Activated CD4-positive, CD25-positive, alpha-beta regulatory T cell treated with anti-CD3 and anti-CD28 coated beads, Interleukin-2, amount 50 U/mL, for 72 hours (primary cell): ENCODE results near the gene PPM1D.
A peak's percentile ranks its signal among the peaks of the same experiment; 100 is the strongest.
"Not testable (repeated sequence)": the region's sequence is repeated elsewhere in the genome, so short reads cannot be mapped to it uniquely, and the experiment has no call there.

Experiments used
- DNase-seq: peaks from one replicate; pipeline ENCODE4 v3.0.0; 2021

The PPM1D gene

DNA sequence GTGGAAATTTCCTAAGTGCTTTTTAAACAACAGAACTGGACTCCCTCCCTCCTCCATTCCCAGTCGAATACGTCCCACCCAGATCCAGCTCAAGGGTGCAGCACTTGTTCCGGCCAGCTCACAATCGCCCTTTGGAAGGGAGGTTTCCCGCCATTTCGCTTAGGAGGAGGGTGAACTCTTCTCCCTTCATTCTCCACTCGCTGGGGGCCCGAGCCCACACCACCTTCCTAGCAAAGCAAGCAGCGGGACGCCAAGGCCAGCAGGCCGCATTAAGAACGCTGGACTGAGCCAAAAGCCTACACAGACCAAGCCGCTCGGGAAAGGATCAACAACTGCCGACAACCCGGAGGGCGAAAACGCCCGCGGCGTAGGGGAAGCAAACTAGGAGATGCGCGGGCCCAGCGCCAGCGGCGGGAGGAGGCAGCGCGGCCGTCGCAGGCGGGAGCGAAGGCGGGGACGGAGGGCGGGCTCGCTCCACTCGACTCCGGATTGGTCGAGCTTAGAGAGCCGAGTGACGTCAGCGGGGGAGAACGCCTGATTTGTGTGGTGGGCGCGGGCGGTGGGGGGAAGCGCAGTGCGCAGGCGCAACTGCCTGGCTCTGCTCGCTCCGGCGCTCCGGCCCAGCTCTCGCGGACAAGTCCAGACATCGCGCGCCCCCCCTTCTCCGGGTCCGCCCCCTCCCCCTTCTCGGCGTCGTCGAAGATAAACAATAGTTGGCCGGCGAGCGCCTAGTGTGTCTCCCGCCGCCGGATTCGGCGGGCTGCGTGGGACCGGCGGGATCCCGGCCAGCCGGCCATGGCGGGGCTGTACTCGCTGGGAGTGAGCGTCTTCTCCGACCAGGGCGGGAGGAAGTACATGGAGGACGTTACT lies at the start of gene PPM1D:
PPM1D (plus strand) TSS at position 574 of the 870 bp plus-strand sequence; CDS start at position 796, 222 bp downstream.
- peak; percentile 98 for DNase-seq

- not testable (repeated sequence) for DNase-seq
Measured at GRCh38 chr17:60552255-60552654, 47.7 kb upstream of the PPM1D start.

- no peak for DNase-seq
Measured at GRCh38 chr17:60554377-60554788, 45.6 kb upstream of the PPM1D start.

DNA sequence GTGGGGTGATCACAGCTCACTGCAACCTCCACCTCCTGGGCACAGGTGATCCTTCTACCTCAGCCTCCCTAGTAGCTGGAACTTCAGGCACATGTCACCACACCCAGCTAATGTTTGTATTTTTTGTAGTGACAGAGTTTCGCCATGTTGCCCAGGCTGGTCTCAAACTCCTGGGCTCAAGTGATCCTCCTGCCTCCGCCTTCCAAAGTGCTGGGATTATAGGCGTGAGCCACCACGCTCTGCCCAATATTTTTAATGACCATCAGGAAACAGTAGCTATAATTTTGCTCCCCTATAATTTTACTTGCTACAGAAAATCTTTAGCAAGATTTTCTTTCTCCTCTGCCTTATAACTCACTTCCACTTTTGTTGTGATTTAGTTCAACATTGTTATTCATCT lies 44.2 kb upstream of the PPM1D start:
- DNase-seq: no peak

GRCh38 chr17:60557805-60558204 lies 42.2 kb upstream of the PPM1D start:
- DNase-seq: no peak

GRCh38 chr17:60559659-60559994 lies 40.4 kb upstream of the PPM1D start:
- DNase-seq: no peak

GRCh38 chr17:60559995-60560859 lies 39.8 kb upstream of the PPM1D start:
- DNase-seq: no peak

DNA sequence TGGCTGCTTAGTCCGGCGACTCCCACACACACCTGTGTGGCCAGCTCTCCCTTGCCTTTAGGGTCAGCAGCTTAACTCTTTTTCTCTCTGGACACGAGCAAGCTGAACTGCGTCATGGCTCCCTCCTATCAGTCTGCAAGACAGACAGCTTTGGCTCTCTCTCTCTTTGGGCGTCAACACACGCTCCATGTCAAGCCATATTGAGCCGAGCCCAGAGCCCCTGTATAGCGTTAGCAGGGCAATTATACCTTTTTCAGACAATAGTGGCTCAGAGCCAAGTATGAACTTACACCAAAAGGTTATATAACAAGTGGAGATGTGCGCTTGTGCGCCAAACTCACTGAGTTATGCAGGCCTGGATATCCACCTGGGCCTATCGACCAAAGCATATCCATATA lies 39.1 kb upstream of the PPM1D start:
- DNase-seq: no peak

- DNase-seq: no peak
Measured at GRCh38 chr17:60562421-60562820, 37.6 kb upstream of the PPM1D start.

DNA sequence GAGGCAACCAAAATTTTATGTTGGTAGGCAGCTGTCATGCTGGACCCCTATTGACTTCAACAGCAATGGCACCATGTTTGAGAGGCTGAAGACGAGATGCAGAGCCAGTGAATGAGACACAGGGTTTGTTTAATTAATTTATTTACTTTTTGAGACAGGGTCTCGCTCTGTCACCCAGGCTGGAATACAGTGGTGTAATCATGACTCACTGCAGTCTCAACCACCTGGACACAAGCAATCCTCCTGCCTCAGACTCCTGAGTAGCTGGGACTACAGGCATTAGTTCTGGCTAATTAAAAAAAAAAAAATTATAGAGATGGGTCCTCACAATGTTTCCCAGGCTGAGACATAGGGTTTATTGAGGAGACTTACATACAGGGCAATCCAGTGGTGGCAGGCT lies 36.2 kb upstream of the PPM1D start:
- no peak for DNase-seq

- DNase-seq: no peak
Measured at GRCh38 chr17:60565233-60565632, 34.8 kb upstream of the PPM1D start.

GRCh38 chr17:60573236-60574051 lies 26.5 kb upstream of the PPM1D start:
- DNase-seq: no peak

DNA sequence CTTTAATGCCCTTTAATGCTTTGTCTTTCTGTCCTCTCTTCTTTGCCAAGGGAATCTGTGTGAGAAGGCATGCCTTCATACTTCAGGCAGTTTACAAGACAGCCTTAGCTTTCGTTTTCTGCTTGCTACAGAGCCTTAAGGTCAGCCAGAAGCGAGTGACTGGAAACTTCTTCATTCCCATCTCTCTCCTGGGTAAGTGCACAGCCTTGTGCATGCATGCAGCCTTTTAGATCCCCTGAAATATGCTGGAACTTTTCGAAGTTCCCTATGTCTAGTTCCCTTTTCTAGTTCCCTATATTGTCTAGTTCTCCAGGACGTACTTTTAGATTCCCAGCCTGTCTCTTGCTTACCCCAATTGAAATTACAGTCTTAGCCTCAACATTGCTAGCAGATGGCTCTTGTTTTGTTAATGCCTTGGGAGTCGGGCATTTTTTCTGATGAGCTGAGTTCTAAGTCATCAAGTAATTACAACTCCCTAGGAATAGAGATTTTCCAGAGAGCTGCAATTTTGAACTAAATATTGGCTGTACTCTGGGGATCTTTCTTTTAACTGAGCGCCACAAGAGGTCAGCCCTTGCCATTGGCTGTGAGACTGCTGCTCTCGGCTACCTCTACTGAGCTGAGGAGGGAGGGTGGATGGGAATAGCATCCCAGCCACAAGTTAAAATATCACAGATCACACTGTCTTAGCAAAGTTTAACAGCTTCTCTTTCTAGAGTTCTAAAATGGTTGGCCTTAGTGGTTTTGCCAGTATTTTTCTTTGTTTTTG lies 22.7 kb upstream of the PPM1D start:
- no peak for DNase-seq

DNA sequence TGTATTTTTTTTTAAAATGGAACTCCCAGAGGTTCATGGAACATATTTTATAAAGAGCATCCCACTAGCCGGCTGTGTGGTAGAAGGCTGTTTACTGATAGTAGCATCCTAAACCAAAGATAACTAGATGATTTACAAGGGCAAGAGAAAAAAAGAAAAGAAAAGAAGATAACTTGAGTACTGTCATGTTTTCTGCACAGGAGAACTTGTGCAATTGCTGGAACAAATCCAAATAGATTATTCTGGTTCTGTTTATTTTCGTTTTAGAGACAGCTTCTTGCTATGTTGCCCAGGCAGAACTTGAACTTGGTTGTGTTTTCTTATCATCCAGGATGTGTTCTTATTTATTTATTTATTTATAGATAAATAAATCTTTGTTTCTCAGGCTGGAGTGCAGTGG lies 20.9 kb upstream of the PPM1D start:
- DNase-seq: no peak

DNA sequence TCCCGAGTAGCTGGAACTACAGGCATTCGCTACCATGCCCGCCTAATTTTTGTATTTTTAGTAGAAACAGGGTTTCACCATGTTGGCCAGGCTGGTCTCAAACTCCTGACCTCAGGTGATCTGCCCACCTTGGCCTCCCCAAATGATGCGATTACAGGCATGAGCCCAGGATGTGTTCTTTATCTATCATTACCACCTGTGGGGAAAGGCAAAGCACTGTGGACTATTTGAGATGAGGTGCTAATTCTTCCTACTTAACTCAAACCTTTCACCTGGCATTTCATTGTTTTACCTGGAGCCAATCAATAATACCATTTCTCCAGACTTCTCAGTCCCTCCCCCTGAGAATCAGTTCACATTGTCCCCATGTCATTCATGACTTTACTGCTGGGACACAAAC lies 20.4 kb upstream of the PPM1D start:
- DNase-seq: no peak

- DNase-seq: no peak
Measured at GRCh38 chr17:60583008-60583407, 17.0 kb upstream of the PPM1D start.

DNA sequence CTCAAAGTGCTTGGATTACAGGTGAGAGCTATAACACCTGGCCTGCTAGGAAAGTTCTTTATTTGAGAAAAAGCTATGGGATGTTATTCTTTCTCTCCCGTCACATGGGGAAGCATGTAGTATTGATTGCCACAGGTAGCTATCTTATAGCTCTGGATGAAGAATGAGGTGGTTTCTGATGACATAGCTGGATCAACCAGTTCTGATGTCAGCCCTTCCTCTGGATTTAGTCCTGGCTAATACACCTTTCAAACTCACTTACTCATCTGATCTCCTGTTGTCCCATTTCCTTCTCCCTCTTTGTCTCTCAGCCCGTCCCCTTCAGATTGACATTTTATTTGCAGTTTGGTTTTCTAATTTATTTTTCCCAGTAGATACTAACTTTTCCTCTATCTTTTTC lies 14.1 kb upstream of the PPM1D start:
- no peak for DNase-seq

DNA sequence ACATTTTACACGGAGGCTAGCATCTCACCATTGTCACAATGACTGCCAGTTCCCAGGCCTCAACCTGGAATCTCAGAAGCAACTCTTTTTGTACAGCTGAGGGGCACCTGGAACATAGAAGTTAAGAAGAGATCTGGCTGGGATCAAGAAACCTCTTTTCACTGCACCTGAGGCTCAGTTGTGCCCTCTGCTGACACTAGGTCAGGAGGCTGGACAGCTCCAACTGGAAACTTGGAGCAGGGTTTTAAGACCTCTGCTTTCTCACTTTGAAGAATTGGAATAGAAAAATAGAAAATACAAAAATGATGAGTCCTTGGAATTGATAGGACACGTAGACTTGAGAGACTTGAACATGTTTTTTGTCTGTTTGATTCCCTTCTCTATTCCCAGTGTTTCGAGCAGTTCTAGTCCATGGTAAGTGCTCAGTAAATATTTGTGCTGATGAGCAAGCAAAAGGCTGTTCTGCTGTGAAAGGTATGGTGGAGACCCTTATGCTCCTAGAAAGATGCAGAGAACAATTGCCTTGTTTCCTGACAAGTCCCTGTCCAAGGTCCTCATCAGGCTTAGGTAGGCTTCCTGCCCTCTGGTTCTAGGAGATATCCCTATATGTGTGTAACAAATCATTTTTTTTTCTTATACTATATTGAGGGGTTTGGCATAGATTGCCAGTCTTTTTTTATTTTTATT lies 13.6 kb upstream of the PPM1D start:
- DNase-seq: no peak

- no peak for DNase-seq
Measured at GRCh38 chr17:60590070-60590469, 9.9 kb upstream of the PPM1D start.

DNA sequence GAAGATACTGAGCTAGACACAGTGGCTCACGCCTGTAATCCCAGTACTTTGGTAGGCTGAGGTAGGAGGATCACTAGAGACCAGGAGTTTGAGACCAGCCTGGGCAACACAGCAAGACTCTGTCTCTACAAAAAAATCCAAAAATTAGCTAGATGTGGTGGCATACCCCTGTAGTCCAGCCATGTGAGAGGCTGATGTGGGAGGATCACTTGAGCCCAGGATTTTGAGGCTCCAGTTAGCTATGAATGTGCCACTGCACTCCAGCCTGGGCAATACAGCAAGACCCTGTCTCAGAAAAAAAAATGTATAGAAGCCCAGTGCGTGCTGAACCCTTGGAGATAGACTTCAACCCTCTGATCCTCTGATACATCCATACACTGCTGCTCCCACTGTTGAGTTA lies 7.2 kb upstream of the PPM1D start:
- no peak for DNase-seq

DNA sequence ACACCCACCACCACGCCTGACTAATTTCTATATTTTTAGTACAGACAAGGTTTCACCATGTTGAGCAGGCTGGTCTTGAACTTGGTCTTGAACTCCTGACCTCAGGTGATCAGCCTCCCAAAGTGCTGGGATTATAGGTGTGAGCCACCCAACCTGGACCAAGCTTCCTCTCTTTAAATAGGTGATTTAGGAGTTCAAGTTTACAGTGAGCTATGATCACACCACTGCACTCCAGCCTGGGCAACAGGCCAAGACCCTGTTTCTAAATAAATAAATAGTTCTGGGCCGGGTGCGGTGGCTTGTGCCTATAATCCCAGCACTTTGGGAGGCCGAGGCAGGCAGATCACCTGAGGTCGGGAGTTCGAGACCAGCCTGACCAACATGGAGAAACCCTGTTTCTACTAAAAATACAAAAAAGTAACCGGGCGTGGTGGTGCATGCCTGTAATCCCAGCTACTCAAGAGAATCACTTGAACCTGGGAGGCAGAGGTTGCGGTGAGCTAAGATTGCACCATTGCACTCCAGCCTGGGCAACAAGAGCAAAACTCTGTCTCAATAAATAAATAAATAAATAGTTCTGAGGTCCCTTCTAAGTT lies 6.5 kb upstream of the PPM1D start:
- not testable (repeated sequence) for DNase-seq
